Loucy (cell line): Measurements from ENCODE around the gene MACROD2.

Experiments
- H2AFZ ChIP-seq: fragments of 200-600 bp; sonication (generic); 2 replicates; pipeline ENCODE4 v1.6.0; 2016; ENCODE audit warnings: antibody characterized with exemption, mild to moderate bottlenecking, low read length, moderate library complexity
- H3F3A ChIP-seq: fragments of 200-600 bp; 2 replicates; pipeline ENCODE4 v1.6.0; 2016; ENCODE audit warnings: antibody characterized with exemption, low read depth, mild to moderate bottlenecking
- H3K27me3 ChIP-seq: fragments of 200-600 bp; sonication (generic); 2 replicates; pipeline ENCODE4 v1.6.1; 2014; ENCODE audit warnings: low read length, mild to moderate bottlenecking; ENCODE audit not compliant: insufficient read depth, poor library complexity, severe bottlenecking
- H3K36me3 ChIP-seq: fragments of 200-600 bp; sonication (generic); 2 replicates; pipeline ENCODE4 v1.6.1; 2016; ENCODE audit warnings: low read length; ENCODE audit not compliant: insufficient read depth
- H3K4me1 ChIP-seq: fragments of 200-600 bp; sonication (generic); 2 replicates; pipeline ENCODE4 v1.5.1; 2014; ENCODE audit warnings: low read length, mild to moderate bottlenecking; ENCODE audit not compliant: insufficient read depth, poor library complexity, severe bottlenecking
- H3K4me2 ChIP-seq: fragments of 200-600 bp; sonication (generic); 2 replicates; pipeline ENCODE4 v1.6.0; 2014; ENCODE audit warnings: antibody characterized with exemption, low read length, low read depth, mild to moderate bottlenecking; ENCODE audit not compliant: poor library complexity, severe bottlenecking
- H3K4me3 ChIP-seq: fragments of 200-600 bp; sonication (generic); 2 replicates; pipeline ENCODE4 v1.5.1; 2014; ENCODE audit warnings: low read length, mild to moderate bottlenecking, mixed read lengths; ENCODE audit not compliant: poor library complexity, severe bottlenecking
- H3K79me2 ChIP-seq: fragments of 200-600 bp; sonication (generic); 2 replicates; pipeline ENCODE4 v1.6.1; 2014; ENCODE audit warnings: low read length; ENCODE audit not compliant: insufficient read depth
- H3K9ac ChIP-seq: fragments of 200-600 bp; sonication (generic); 2 replicates; pipeline ENCODE4 v1.6.0; 2014; ENCODE audit warnings: mild to moderate bottlenecking, low read depth, low read length, moderate library complexity; ENCODE audit not compliant: poor library complexity, severe bottlenecking
- H3K9me2 ChIP-seq: fragments of 200-600 bp; sonication (generic); replicated peaks from 2 replicates; pipeline ENCODE4 v1.6.1; 2016; ENCODE audit warnings: low read depth, low read length, mixed read lengths
- H3K9me3 ChIP-seq: fragments of 200-600 bp; sonication (generic); 2 replicates; pipeline ENCODE4 v1.6.1; 2014; ENCODE audit warnings: mild to moderate bottlenecking, antibody characterized with exemption, low read length, low read depth; ENCODE audit not compliant: insufficient read depth
- H4K20me1 ChIP-seq: fragments of 200-600 bp; sonication (generic); 2 replicates; pipeline ENCODE4 v1.6.0; 2014; ENCODE audit warnings: antibody characterized with exemption, low read length, mild to moderate bottlenecking; ENCODE audit not compliant: insufficient read depth, poor library complexity, severe bottlenecking
- CTCF ChIP-seq: fragments of 200-600 bp; sonication (generic); conservative IDR thresholded peaks from 2 replicates; pipeline ENCODE4 v1.5.1; 2014; ENCODE audit warnings: mild to moderate bottlenecking, antibody characterized with exemption, low read length
- EZH2phosphoT487 ChIP-seq: fragments of 200-600 bp; IDR thresholded peaks from 2 replicates; pipeline ENCODE4 v1.6.1; 2018; ENCODE audit warnings: antibody characterized with exemption, mild to moderate bottlenecking, moderate library complexity, borderline replicate concordance

The MACROD2 gene

DNA sequence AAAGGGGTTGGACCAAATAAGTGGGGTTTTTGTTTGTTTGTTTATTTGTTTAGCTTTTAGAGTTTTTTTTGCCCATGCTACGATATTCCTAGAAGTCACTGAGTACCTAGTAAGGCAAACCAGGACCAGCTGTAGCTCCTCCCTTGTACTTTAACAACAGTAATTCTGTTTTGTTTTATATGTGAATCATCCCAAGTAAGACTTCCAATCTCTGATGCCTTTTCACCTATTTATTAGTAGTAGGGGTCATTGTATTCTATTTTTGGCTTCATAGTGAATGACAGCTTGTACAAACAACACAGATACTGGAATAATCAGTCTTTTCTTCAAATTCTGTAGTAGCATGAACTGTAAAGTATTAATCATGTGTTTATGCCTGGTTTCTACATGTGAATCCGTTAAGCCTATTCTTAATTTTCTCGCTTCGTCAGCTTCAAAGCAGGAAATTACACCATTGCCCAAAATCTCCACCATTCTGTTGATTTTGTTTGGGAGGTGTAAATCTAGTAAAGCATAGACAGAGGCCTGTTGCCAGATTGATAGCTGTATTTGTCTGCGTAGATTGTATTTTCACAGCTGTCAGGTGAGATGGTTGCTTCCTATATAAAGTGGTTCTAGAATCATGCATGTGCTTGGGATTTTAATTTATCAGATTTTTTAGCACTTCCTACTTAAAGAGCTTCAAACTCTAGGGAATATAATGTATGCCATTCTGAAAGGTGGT is 493.6 kb downstream of the MACROD2 start:
- H2AFZ ChIP-seq = no peak overlapping the region
- H4K20me1 ChIP-seq = no peaks in the 10 kb centered on the region
- TF ChIP-seq CTCF = no peak
- no peak for TF ChIP-seq EZH2phosphoT487
- no peaks in the 10 kb centered on the region; the same call in 1 of the 2 replicates for H3K9me3 ChIP-seq
- no peaks in the 10 kb centered on the region for H3K36me3 ChIP-seq
- no peaks in the 10 kb centered on the region for H3K79me2 ChIP-seq
- H3K27me3 ChIP-seq = no peaks in the 10 kb centered on the region
- no peaks in the 10 kb centered on the region for H3K9me2 ChIP-seq
- no peaks in the 10 kb centered on the region for H3F3A ChIP-seq
- no peak overlapping the region for H3K4me2 ChIP-seq
- no peak overlapping the region for H3K9ac ChIP-seq
- no peak overlapping the region for H3K4me3 ChIP-seq
- H3K4me1 ChIP-seq = no peaks in the 10 kb centered on the region

DNA sequence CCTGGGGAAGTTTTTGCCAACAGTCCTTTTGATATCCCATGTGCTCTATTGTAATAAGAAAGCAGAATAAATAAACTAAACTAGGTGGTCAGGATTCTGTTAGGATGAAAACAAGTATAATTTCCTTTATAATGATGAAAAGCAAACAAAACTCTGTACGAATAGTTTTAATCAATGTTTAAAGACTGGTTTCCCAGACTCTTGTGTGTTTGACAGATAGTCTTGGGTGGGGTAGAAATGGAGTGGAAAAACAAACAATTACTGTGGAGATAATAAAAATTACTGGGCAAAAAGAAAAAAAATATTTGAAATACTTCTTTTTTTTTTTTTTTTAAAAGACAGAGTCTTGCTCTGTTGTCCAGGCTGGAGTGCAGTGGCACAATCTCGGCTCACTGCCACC is 494.2 kb downstream of the MACROD2 start:
- no peaks in the 10 kb centered on the region for H3K27me3 ChIP-seq
- H3K9me3 ChIP-seq = no peaks in the 10 kb centered on the region; the same call in 1 of the 2 replicates
- H3K79me2 ChIP-seq = no peaks in the 10 kb centered on the region
- H3K9ac ChIP-seq = no peak overlapping the region
- no peak overlapping the region for H3K4me2 ChIP-seq
- no peaks in the 10 kb centered on the region for H3K4me1 ChIP-seq
- H4K20me1 ChIP-seq = no peaks in the 10 kb centered on the region
- H3K4me3 ChIP-seq = no peak overlapping the region
- H3F3A ChIP-seq = no peaks in the 10 kb centered on the region
- no peaks in the 10 kb centered on the region for H3K36me3 ChIP-seq
- no peaks in the 10 kb centered on the region for H3K9me2 ChIP-seq
- TF ChIP-seq EZH2phosphoT487 (no peak), CTCF (no peak)
- no peak overlapping the region for H2AFZ ChIP-seq

DNA sequence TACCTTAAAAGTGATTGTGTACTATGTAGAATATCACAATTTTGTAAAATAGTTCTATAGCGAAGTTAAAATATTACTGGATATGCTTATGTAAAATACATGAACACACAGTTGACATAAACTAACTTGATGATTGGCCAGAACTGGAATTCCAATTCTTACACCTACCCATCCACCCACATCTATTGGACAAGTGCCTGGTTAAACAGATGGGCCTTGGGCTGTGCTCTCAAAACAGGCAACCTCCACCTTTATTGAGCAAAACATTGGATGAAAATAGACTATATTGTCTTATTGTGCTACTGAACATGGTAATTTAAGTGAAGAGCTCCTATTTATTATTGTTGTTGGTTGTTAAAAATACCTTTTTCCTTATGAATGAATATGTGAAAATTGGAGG is 496.1 kb downstream of the MACROD2 start:
- H3K4me3 ChIP-seq = no peak overlapping the region
- no peaks in the 10 kb centered on the region for H3K4me1 ChIP-seq
- H4K20me1 ChIP-seq = no peaks in the 10 kb centered on the region
- H3K27me3 ChIP-seq = no peaks in the 10 kb centered on the region
- no peaks in the 10 kb centered on the region for H3F3A ChIP-seq
- TF ChIP-seq CTCF = no peak
- TF ChIP-seq EZH2phosphoT487 = no peak
- no peak overlapping the region for H2AFZ ChIP-seq
- H3K9me2 ChIP-seq = no peaks in the 10 kb centered on the region
- no peaks in the 10 kb centered on the region for H3K79me2 ChIP-seq
- no peak overlapping the region for H3K4me2 ChIP-seq
- no peak overlapping the region for H3K9ac ChIP-seq
- no peaks in the 10 kb centered on the region; the same call in 1 of the 2 replicates for H3K9me3 ChIP-seq
- H3K36me3 ChIP-seq = no peaks in the 10 kb centered on the region
